Activated T-helper 1 cell treated with Interleukin-2 at 50 U/mL for 16 hours (primary cell): ENCODE data around the gene ARL5A.
A peak's percentile ranks its signal among the peaks of the same experiment; 100 is the strongest.
"Not testable (repeated sequence)": the region's sequence is repeated elsewhere in the genome, so short reads cannot be mapped to it uniquely, and the experiment has no call there.

Source experiments
- DNase-seq: peaks from one replicate; pipeline ENCODE4 v3.0.0-alpha.2; 2020; ENCODE audit warnings: low read depth

The ARL5A gene, protein sequence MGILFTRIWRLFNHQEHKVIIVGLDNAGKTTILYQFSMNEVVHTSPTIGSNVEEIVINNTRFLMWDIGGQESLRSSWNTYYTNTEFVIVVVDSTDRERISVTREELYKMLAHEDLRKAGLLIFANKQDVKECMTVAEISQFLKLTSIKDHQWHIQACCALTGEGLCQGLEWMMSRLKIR

GRCh38 chr2:151828143-151828889 is at the start of gene ARL5A:
Gene ARL5A (minus strand): TSS chr2:151828421. CDS start chr2:151828176, 245 bp downstream.
- DNase-seq: peak; percentile 92

DNA sequence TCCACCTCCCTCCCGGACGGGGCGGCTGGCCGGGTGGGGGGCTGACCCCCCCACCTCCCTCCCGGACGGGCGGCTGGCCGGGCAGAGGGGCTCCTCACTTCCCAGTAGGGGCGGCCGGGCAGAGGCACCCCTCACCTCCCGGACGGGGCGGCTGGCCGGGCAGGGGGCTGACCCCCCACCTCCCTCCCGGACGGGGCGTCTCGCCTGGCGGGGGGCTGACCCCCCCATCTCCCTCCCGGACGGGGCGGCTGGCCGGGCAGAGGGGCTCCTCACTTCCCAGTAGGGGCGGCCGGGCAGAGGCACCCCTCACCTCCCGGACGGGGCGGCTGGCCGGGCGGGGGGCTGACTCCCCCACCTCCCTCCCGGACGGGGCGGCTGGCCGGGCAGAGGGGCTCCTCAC is 47.4 kb upstream of the ARL5A start:
- not testable (repeated sequence) for DNase-seq

- DNase-seq: no peak
These were observed 44.2 kb upstream of the ARL5A start for GRCh38 chr2:151872463-151872862.

- DNase-seq: no peak
These were observed 41.1 kb upstream of the ARL5A start for GRCh38 chr2:151869291-151869690.

DNA sequence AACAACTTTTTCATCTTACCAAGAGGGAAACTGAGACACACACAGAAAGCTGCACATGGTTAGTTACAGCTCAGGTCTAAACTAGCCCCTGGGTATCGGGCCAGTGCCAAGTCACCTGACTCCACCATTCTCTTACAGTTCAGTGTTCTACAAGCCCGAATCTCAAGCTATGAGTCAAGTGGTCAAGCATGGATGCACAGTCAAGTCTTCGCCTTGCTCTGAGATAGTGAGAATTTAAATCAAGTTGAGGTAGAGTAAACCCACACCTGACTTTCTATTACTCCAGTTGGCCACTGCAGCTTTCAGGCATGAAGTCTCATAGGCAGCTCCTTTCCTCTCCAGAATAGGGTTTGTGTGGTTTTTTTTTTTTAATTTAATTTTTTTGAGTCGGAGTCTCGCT is 34.5 kb upstream of the ARL5A start:
- no peak for DNase-seq

DNA sequence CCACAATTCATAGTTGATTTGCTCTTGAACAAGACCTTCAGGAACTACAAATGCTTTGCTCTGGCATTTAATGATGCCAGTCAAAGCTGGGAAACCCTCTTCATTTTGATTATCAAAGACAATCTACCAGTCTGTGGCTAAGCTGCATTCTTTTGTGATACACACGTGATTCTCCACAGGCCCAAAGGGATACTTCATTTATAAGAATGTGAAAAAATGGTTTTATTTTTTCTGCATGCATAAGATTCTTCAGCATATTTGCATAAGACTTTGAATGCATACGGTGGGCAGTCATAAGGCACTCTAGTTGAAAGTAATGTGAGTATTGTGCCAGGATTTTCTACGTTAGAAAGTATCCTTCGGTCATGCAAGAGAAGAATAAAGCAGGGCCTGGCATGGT is 33.0 kb upstream of the ARL5A start:
- no peak for DNase-seq

- DNase-seq: no peak
These were observed 32.5 kb upstream of the ARL5A start for GRCh38 chr2:151860613-151861146.

GRCh38 chr2:151860210-151860609 is 32.0 kb upstream of the ARL5A start:
- DNase-seq: no peak

- DNase-seq: no peak
These were observed 29.4 kb upstream of the ARL5A start for GRCh38 chr2:151857650-151858049.

- DNase-seq: no peak
These were observed 26.9 kb upstream of the ARL5A start for GRCh38 chr2:151855111-151855510.

DNA sequence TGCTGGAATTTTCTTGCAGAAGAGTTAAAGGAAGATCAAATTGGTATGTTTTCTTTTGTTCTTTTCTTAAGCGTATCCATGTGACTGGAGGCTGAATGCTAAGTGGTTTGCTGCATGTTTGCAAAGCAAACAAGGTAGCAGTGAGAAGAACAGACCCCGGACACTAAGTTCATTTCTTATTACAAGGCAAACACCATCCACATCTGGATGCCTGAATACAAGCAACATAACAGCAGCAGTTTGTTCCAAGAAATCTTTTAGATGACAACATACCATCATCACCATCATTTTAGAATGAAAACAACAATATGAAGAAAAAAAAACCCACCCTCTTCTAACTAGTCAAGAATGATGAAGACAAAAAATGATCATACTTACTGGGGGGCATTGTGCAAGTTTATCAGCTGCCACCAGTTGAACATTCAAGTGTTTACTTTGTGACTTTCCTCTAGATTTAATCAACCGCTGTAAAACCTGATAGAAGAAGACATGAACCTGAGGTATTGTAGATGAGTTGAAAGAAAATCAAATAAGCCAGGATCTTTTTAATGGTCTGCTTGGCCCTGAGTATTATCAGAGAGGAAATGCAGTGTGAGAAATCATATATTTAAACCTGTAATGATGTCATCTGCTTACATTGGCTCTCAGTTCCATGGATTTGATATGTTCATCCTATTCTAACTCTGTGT is 25.0 kb upstream of the ARL5A start:
- no peak for DNase-seq

DNA sequence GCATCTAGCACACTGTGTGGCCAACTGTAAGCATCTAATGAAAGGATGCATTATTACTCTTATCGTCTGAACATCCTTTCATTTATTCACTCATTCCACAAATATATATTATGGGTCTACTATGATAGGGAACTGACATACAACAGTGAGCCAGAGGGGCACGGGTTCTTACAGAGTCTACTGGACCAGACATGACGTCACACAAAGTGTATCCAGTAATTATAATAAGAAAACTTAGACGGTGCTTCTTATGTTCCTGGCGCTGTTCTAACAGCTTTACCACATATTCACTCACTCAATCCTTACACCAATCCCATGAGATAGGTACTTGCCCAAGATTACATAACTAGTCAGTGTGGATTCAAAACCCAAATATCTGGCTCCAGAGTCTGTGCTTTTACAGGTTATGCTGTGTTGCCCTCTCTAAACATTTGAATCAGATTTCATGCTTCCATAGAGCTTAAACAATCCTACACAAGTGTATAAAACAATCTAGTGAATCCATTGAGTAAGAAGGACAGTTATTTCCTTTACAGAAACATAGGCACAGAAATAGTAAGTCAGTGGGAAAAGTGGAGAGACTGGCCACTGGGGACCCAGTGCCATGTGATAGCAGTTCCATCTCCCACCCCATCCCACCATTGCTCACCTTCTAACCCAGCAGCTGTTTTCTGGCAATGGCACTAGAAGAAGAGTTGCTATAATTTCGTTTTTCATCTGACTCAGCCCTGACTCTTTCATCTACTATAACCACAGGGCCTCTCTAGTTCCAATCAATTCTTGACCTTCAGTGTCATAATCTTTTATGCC is 24.2 kb upstream of the ARL5A start:
- no peak for DNase-seq

DNA sequence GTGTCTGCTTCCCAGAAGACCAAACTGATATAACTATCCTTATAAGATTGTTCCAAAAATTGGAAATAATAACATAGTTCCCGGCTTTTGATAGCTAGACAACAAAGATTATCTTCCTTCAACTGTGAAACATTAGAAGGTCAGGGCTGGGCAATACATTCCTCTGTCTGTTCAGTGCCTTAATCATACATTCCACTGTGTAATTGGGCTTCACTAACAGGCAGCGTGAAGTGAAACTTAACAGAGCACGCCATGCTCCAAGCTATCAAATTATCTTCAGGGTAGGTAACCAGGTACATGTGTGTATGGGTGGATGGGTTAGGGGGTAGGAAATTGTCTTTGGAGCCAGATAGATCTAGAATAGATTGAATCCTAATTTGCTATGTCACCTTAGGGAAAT is 23.5 kb upstream of the ARL5A start:
- DNase-seq: no peak

- DNase-seq: no peak
These were observed 21.3 kb upstream of the ARL5A start for GRCh38 chr2:151849413-151850010.

DNA sequence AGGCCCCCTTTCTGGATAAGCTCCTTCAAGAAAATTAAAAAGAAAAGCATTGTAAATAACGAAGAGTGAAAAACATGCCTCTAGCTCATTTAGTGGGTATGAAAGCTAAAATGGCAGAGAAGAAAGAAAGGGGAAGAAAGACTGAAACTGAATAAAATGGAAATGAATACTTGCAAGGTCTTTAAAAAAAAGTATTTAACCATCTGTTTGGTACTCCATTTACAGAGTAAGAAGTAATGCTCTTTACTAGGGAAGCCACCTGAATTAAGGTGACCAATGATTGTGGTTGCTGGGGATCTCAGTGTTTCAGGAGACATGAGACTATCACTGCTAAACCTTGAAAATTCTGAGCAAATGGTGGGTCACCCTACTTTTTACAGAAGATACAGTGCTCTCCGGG is 17.7 kb upstream of the ARL5A start:
- no peak for DNase-seq

DNA sequence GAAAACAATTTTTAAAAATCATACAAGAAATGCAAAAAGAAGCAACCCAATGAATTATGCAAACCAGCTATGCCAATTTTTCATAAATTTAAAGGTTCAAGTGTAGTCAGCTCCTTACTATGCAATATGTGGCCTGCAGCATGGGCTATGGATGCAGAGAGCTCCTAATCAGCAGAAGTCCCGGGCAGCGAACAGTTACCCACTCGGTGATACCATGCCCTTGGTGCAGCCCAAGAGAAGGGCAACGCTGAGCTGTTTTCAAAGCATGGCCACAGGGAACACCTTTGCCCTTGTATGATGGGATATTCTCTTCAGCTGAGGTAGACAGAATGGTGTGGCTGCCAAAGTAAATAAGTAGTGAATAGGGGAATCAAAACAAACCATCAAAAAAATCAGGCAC is 17.3 kb upstream of the ARL5A start:
- DNase-seq: no peak

DNA sequence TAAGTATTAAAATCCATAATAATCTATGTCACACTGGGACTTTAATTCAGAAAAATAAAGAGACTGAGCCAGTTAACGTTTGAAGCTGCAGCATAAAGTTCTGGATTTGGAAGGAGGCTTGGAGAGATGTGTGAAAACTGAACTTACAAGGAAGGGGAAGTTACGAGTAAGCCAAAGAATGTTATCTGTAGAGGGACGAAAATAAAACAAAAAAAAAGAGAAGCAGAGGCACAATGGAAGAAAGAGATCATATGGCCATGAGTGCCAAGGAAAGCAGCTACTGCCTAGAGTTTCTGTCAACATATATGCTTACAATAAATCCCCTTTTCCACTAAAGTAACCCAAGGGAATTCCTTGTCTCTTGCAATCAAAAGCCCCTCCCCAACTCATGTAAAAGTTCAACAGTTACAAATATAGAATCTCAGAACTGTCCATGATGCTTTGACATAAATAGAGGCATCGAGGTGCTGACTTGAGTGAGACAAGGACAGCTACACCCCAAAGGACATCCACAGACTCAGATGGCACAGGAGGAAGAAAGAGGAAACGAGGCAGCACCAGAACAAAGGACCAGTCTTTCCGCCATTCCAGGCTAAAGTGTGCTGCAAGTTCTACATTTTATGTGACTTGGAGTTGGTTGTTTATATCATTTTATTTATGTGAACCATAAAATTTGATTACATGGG is 16.1 kb upstream of the ARL5A start:
- DNase-seq: no peak

DNA sequence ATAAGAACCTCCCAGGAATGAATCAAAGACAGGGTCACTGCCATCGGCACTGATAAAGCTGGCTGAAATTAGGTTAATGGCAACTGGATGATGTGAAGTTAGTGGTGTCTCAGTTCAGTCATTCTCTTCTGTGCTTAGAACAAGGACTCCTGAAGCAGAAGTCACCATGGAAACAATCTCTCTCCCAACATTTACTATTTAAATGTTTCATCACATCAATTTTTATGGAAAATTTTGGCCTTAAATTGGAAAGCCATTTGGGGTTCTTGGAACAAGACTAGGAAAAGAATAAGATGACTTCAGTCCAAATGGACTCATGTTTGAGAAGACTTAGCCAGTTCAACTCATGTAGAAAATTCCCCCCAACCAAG is 15.5 kb upstream of the ARL5A start:
- DNase-seq: no peak

DNA sequence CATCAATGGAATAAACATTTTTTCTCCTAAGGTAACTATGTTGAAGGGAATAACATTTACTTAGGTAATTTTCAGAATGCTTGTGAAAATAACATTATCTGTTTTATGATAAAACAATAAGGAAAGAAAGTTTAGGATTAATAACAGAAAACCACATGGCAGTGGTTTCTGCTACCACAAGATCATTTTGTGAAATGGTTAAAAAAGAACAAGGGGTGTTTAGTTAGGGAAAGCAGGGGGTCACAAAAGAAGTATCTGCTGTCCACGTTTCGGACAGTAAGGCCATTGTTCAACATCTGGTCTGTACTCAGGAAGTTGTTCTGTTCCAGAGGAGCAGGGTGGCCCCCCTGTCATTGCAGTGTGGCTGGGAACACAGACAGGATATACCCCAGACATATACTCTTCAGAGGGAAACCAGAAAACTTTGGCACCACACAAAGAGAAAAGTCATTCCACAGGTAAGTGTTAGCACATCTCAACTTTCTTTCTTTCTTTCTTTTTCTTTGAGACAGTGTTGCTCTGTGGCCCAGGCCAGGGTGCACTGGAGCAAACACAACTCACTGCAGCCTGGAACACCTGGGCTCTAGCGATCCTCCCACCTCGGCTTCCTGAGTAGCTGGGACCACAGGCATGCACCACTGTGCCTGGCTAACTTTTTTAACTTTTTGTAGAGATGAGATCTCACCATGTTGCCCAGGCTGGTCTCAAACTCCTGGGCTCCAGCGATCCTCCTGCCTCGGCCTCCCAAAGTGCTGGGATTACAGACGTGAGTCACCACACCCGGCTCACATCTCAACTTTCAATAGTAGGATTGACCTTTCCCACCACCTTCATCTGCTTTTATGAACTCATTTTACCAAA is 14.8 kb upstream of the ARL5A start:
- no peak for DNase-seq

DNA sequence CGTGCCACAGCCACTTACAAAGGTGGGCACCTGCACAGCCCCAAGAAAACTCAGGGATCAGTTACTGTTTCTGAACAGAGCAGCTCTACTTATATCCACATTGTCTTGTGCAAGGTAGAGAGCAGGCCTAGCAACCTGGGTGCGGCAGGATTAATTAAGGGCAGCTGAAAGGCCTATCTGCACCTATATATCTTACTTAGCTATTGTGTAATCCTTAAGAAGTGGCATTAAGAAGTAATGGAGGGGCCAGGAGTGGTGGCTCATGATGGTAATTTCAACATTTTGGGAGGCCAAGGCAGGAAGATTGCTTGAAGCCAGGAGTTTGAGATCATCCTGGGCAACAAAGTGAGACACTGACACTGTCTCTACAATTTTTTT is 12.8 kb upstream of the ARL5A start:
- no peak for DNase-seq
